Neutrophil (primary cell): ENCODE measurements around the gene KLHDC7B.
"Not testable (repeated sequence)": the region's sequence is repeated elsewhere in the genome, so short reads cannot be mapped to it uniquely, and the experiment has no call there.

ENCODE experiments used
- H3K27ac ChIP-seq: fragments of 200-600 bp; sonication (generic); 2 replicates; pipeline ENCODE4 v1.5.1; 2016; ENCODE audit warnings: mild to moderate bottlenecking, moderate library complexity
- H3K27me3 ChIP-seq: fragments of 200-600 bp; sonication (generic); 2 replicates; pipeline ENCODE4 v1.6.0; 2016; ENCODE audit warnings: mild to moderate bottlenecking
- H3K36me3 ChIP-seq: fragments of 200-600 bp; sonication (generic); 2 replicates; pipeline ENCODE4 v1.5.1; 2017
- H3K4me1 ChIP-seq, 2 experiments: fragments of 200-600 bp in 1 of 2; sonication (generic) in 1 of 2; 1 replicate in 1 of 2; 2 replicates in 1 of 2; pipeline versions ENCODE4 v1.5.1 to v1.6.1; 2013 to 2016; ENCODE audit warnings: low read depth in 1 of 2, low read length in 1 of 2, mild to moderate bottlenecking in 1 of 2, moderate library complexity in 1 of 2; ENCODE audit not compliant: control insufficient read depth in 1 of 2, insufficient read depth in 1 of 2
- H3K4me3 ChIP-seq, 2 experiments: fragments of 200-600 bp in 1 of 2; sonication (generic) in 1 of 2; 1 replicate in 1 of 2; 2 replicates in 1 of 2; pipeline ENCODE4 v1.5.1; 2013 to 2016; ENCODE audit warnings: low read depth in 1 of 2, low read length in 1 of 2, mild to moderate bottlenecking in 1 of 2, moderate library complexity in 1 of 2
- H3K9me3 ChIP-seq: fragments of 200-600 bp; sonication (generic); 2 replicates; pipeline ENCODE4 v1.5.1; 2016
- TF ChIP-seq, protein P1 (sequence below): fragments of 200-600 bp; sonication (generic); IDR thresholded peaks from 2 replicates; pipeline ENCODE4 v1.5.1; 2016; ENCODE audit warnings: antibody characterized with exemption

KLHDC7B gene

DNA sequence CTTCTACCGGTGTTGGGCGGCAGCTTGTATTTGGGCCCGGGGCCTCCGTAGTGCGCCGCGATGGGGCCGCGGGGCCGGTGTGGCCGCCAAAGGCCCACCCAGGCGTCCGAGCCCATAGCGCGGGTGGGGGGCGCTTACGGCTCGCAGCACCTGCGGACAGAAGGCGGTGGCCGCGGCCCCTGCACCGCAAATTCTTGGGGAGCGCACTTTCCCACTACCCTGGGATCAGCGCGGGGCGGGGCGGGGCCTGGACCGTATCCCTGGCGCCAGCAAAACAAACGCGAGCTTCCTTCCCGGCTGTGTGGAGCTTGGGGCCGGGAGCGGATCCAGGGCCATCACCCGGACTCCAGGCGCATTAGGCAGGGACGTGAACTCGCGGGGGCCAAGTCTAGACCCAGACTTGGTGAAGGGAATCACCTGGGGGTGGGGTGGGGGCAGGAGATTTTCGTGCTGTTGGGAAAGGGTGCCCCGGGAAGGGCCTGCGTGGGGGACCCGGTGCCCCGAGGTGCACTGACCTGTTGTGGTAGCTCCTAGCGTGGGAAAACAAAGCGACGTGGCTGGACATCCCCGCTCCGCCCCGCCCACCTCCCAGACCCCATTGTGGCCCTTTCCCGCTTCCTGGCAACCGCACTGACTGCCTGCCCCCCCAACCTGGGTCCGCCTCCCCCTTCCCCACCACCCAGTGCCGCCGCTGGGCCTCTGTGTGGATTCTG, 13.6 kb upstream of the KLHDC7B start:
- Histone ChIP-seq H3K27me3 (no peaks in the 10 kb centered on the region), H3K4me3 (peak overlapping the region; percentile 81 to 98), H3K36me3 (peaks cover 17% of the 10 kb centered on the region), H3K27ac (peak overlapping the region; percentile 98), H3K4me1 (peaks cover 64 to 71% of the 10 kb centered on the region in 2 experiments), H3K9me3 (no peaks in the 10 kb centered on the region)
- TF ChIP-seq, protein P1, sequence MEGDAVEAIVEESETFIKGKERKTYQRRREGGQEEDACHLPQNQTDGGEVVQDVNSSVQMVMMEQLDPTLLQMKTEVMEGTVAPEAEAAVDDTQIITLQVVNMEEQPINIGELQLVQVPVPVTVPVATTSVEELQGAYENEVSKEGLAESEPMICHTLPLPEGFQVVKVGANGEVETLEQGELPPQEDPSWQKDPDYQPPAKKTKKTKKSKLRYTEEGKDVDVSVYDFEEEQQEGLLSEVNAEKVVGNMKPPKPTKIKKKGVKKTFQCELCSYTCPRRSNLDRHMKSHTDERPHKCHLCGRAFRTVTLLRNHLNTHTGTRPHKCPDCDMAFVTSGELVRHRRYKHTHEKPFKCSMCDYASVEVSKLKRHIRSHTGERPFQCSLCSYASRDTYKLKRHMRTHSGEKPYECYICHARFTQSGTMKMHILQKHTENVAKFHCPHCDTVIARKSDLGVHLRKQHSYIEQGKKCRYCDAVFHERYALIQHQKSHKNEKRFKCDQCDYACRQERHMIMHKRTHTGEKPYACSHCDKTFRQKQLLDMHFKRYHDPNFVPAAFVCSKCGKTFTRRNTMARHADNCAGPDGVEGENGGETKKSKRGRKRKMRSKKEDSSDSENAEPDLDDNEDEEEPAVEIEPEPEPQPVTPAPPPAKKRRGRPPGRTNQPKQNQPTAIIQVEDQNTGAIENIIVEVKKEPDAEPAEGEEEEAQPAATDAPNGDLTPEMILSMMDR = no peak

DNA sequence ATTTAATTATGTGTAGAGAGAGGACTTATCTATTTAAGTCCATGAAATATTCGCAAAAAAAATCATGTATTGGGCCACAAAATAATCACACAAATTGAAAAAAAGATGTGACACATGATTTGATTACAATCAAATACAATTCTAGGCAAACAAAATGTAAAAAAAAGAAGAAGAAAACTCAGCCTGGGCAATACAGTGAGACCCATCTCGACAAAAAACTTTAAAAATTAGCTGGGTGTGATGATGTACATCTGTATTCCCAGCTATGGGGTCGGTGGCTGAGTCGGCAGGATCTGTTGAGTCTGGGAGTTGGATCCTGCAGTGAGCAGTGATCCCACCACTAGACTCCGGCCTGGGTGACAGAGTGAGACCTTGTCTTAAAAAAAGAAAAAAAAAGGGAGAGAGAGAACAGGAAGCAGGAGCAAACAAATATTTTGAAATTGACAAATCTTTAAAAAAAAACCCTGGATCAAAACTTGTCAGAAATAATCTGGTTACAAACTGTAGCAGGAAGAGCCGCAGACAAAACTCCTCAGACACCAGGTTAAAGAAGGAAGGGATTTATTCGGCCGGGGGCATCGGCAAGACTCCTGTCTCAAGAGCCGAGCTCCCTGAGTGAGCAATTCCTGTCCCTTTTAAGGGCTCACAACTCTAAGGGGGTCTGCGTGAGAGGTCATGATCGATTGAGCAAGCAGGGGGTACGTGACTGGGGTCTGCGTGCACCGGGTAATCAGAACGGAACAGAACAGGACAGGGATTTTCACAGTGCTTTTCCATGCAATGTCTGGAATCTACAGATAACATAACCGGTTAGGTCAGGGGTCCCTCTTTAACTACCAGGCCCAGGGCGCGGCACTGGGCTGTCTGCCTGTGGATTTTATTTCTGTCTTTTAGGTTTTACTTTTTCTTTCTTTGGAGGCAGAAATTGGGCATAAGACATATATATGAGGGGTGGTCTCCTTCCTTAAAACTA, 12.6 kb upstream of the KLHDC7B start:
- peak overlapping the region; percentile 81 to 98 for H3K4me3 ChIP-seq

DNA sequence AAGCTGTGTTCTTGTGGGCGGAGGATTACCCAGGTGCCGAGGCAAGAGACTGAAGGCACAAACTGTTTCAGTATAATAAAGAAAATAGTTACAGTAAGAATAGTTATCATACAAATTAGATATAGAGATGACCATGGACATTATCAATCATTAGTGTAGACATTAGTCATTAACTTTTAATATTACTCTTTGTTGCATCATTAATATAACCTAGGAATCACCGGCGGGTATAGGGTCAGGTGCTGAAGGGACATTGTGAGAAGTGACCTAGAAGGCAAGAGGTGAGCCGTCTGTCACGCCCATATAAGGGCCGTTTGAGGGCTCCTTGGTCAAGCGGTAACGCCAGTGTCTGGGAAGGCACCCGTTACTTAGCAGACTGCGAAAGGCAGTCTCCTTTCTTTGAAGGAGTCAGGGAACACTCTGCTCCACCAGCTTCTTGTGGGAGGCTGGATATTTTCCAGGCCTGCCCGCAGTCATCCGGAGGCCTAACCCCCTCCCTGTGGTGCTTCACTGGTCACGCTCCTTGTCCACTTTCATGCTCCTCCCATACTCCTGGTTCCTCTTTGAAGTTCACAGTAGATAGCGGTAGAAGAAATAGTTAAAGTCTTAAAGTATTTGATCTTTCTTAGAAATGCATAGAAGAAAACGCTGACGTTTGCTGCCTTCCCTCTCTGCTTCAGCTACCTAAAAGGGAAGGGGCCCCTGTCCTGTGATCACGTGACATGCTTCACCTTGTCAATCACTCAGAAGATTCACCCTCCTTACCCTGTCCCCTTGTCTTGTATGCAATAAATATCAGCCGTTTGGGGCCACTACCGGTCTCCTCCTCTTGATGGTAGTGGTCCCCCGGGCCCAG, 11.6 kb upstream of the KLHDC7B start:
- not testable (repeated sequence) for H3K9me3 ChIP-seq, H3K36me3 ChIP-seq, H3K27me3 ChIP-seq
- Histone ChIP-seq H3K27ac (peak overlapping the region; percentile 98), H3K4me3 (peak overlapping the region; percentile 35 to 36), H3K4me1 (peaks cover 64 to 71% of the 10 kb centered on the region in 2 experiments)

More for the DNA sequence above, 12.6 kb upstream of the KLHDC7B start:
- H3K4me1 ChIP-seq = peaks cover 64 to 71% of the 10 kb centered on the region in 2 experiments
- peaks cover 14% of the 10 kb centered on the region for H3K36me3 ChIP-seq
- H3K27me3 ChIP-seq = no peaks in the 10 kb centered on the region
- no peaks in the 10 kb centered on the region for H3K9me3 ChIP-seq
- TF ChIP-seq, protein P1 = no peak
- H3K27ac ChIP-seq = peak overlapping the region; percentile 98

DNA sequence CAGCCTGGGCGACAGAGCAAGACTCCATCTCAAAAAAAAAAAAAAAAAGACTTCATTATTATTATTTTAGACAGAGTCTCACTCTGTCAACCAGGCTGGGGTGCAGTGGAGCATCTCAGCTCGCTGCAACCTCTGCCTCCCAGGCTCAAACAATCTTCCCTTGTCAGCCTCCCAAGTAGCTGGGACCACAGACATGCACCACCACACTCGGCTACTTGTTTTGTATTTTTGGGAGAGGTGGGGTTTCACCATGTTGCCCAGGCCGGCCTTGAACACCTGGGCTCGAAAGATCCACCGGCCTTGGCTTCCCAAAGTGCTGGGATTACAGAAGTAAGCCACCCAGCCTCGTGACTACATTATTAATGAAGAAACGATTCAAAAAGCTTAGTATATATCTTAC, 10.6 kb upstream of the KLHDC7B start:
- TF ChIP-seq, protein P1 = no peak
- no peaks in the 10 kb centered on the region for H3K36me3 ChIP-seq
- no peak overlapping the region for H3K4me3 ChIP-seq
- H3K27me3 ChIP-seq = no peaks in the 10 kb centered on the region
- no peaks in the 10 kb centered on the region for H3K9me3 ChIP-seq
- H3K4me1 ChIP-seq = peaks cover 73 to 79% of the 10 kb centered on the region in 2 experiments
- H3K27ac ChIP-seq = peak overlapping the region; percentile 98

DNA sequence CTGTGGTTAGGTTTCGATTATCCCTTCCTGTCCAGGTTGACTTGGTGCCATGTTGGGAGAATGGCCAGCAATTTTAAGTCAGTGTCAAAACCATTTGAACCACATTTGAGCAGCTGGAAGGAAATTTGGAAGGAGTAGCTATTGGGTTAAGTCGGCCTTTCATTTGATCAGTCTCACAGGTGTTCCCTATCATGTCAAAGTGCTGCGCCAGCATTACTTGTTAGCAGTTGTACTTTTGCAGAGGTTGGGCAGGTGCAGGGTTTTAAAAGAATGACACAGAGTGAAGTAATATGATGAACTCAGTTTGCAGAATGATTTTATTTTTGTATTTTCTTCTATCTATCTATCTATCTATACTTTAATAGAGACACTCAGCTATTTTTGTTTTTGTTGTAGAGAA, 9.5 kb upstream of the KLHDC7B start:
- TF ChIP-seq, protein P1 = no peak
- peaks cover 82 to 91% of the 10 kb centered on the region in 2 experiments for H3K4me1 ChIP-seq

More for the DNA sequence above, 9.5 kb upstream of the KLHDC7B start:
- Histone ChIP-seq H3K4me3 (no peak overlapping the region), H3K36me3 (no peaks in the 10 kb centered on the region), H3K9me3 (no peaks in the 10 kb centered on the region), H3K27ac (peak overlapping the region; percentile 100), H3K27me3 (no peaks in the 10 kb centered on the region)
